T-cell (primary cell): ENCODE data around the gene USP26. TPM values are rescaled to one million over a fixed set of nuclear protein-coding genes. Genes with fewer than 3 reads are reported as not detected.

ENCODE experiments used
- ATAC-seq, 4 experiments: fragments of 200-7000 bp in 3 of 4; fragments of 150-1000 bp in 1 of 4; cut with Tn5 transposase; replicated peaks in 1 of 4; 1 replicate in 3 of 4; 2 replicates in 1 of 4; pipeline ENCODE4 v1.10.0; 2021; ENCODE audit warnings: moderate library complexity in 3 of 4, mild to moderate bottlenecking in 2 of 4, moderate number of reproducible peaks in 1 of 4
- CTCF ChIA-PET, 2 donors: fragments of 300-600 bp; sonication (Branson Sonifier 250); formaldehyde crosslinking; loops; one replicate each; lab custom pipeline; 2022; ENCODE audit warnings: antibody characterized with exemption in 2 of 2; lab: Charles Lee
- POLR2A ChIA-PET, 2 donors: fragments of 300-600 bp; sonication (Branson Sonifier 250); formaldehyde crosslinking; loops; one replicate each; lab custom pipeline; 2022; ENCODE audit warnings: antibody characterized with exemption in 2 of 2; lab: Charles Lee
- DNase-seq, 35 experiments: peaks; one replicate each; pipeline versions ENCODE4 v3.0.0 to v3.0.0-alpha.2; 2013 to 2023
- H3K27ac ChIP-seq: one replicate; pipeline ENCODE4 v1.5.1; 2013; ENCODE audit warnings: low read length
- H3K27me3 ChIP-seq, 2 experiments: replicated peaks in 1 of 2; 1 replicate in 1 of 2; 2 replicates in 1 of 2; pipeline versions ENCODE4 v1.6.1 to v1.7.0; 2013; ENCODE audit warnings: low read length in 1 of 2, mixed read lengths in 1 of 2; ENCODE audit not compliant: control insufficient read depth in 2 of 2, insufficient read depth in 2 of 2; ENCODE audit errors: extremely low read depth in 1 of 2
- H3K36me3 ChIP-seq, 2 donors: 1 replicate in 1 of 2; 2 replicates in 1 of 2; pipeline versions ENCODE4 v1.6.1 to v1.7.0; 2013; ENCODE audit warnings: low read length in 1 of 2; ENCODE audit not compliant: control insufficient read depth in 2 of 2, insufficient read depth in 1 of 2; ENCODE audit errors: extremely low read depth in 1 of 2
- H3K4me1 ChIP-seq, 2 experiments: 1 replicate in 1 of 2; 2 replicates in 1 of 2; pipeline versions ENCODE4 v1.6.1 to v1.7.0; 2013; ENCODE audit warnings: low read length in 2 of 2, mixed read lengths in 1 of 2; ENCODE audit not compliant: insufficient read depth in 2 of 2, control insufficient read depth in 1 of 2; ENCODE audit errors: extremely low read depth in 1 of 2
- H3K4me3 ChIP-seq, 2 donors: 1 replicate in 1 of 2; 2 replicates in 1 of 2; pipeline versions ENCODE4 v1.5.1 to v1.7.0; 2013; ENCODE audit warnings: mild to moderate bottlenecking in 2 of 2, low read length in 1 of 2, moderate library complexity in 1 of 2; ENCODE audit not compliant: control insufficient read depth in 1 of 2; ENCODE audit errors: extremely low read depth in 1 of 2
- H3K9me3 ChIP-seq: 2 replicates; pipeline ENCODE4 v1.7.0; 2013
- H3K27ac Mint-ChIP-seq, 2 donors: one replicate each; pipeline ENCODE4 v1.8.0; 2020 to 2021; ENCODE audit warnings: mild to moderate bottlenecking in 2 of 2, mixed read lengths in 2 of 2
- H3K27me3 Mint-ChIP-seq, 2 donors: one replicate each; pipeline ENCODE4 v1.8.0; 2021 to 2022; ENCODE audit warnings: mixed read lengths in 2 of 2
- H3K36me3 Mint-ChIP-seq: one replicate; pipeline ENCODE4 v1.8.0; 2021; ENCODE audit warnings: mixed read lengths
- H3K4me1 Mint-ChIP-seq, 3 donors: one replicate each; pipeline ENCODE4 v1.8.0; 2020 to 2022; ENCODE audit warnings: mixed read lengths in 3 of 3, mild to moderate bottlenecking in 1 of 3
- H3K4me3 Mint-ChIP-seq, 3 donors: one replicate each; pipeline ENCODE4 v1.8.0; 2020 to 2022; ENCODE audit warnings: mild to moderate bottlenecking in 3 of 3, mixed read lengths in 3 of 3, moderate library complexity in 3 of 3
- H3K9me3 Mint-ChIP-seq, 3 donors: one replicate each; pipeline ENCODE4 v1.8.0; 2020 to 2022; ENCODE audit warnings: mixed read lengths in 3 of 3
- WGBS: methylation state at CpG from one replicate; pipeline ENCODE4 v1.1.5; 2013; ENCODE audit warnings: missing lambda C conversion rate; ENCODE audit not compliant: insufficient coverage; 5-methylcytosine and 5-hydroxymethylcytosine counted together
- total RNA-seq, 35 experiments: library from RNA in 6 of 35; stranded (reverse) in 6 of 35; fragments of 120-200 nt in 1 of 35; gene quantifications; one replicate each; pipeline versions ENCODE4 v1.2.1 to v1.2.4 and lab custom pipeline; 2013 to 2026

USP26 gene
- total RNA-seq, 5 donors from 2014 or later (not counting 1 experiment from before 2014, with no cell fraction given), result not detected

- Histone ChIP-seq H3K4me3 (no peak overlapping the region), H3K36me3 (no peaks in the 10 kb centered on the region), H3K9me3 (no peaks in the 10 kb centered on the region), H3K27me3 (peaks cover 0 to 2% of the 10 kb centered on the region in 2 experiments), H3K27ac (no peak overlapping the region), H3K4me1 (no peaks in the 10 kb centered on the region)
- DNase-seq (no peak), ATAC-seq (no peak)
- Mint-ChIP-seq H3K27ac (no peak overlapping the region), H3K4me3 (no peak overlapping the region), H3K36me3 (no peaks in the 10 kb centered on the region), H3K27me3 (peaks cover 0 to 31% of the 10 kb centered on the region in 2 donors), H3K9me3 (no peaks in the 10 kb centered on the region), H3K4me1 (no peaks in the 10 kb centered on the region)
- whole genome bisulfite sequencing, result 40% methylated on average over 1 of the region's 2 CpGs
- ChIA-PET POLR2A (no interaction called here), CTCF (interaction anchor here in 1 of 2 donors (0.7 kb wide), 1 partner anchor 1548 kb away, joined by 4 read pairs; no protein-coding TSS in a partner anchor)
Measured at GRCh38 chrX:133005042-133005441, 91.9 kb downstream of the USP26 start.

DNA sequence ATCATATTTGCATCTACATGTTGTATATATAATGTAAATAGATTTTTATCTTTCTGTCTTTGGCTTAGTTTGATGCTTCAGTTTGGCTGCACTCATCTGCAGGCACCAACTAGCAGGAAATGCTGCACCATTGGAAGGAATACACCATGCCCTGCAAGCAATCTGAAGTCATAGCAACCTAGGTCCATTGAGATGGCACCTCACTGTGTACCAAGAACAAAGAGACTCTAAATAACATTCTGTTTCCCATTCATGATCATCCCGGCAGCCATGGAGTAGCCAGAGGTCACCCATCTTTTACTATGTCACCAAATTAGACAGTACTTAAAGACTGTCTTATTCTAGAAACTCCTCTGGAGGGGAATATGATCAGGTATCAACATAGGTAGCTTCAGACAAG is 97.7 kb downstream of the USP26 start:
- no peak overlapping the region for H3K27ac ChIP-seq
- WGBS, result no CpG with 5 or more reads among the region's 1 CpG
- no peak overlapping the region for H3K4me3 ChIP-seq
- ATAC-seq, result no peak
- H3K36me3 ChIP-seq, result no peaks in the 10 kb centered on the region
- ChIA-PET CTCF (no interaction called here), POLR2A (no interaction called here)
- Mint-ChIP-seq H3K27me3 (peaks cover 0 to 25% of the 10 kb centered on the region in 2 donors), H3K4me1 (no peaks in the 10 kb centered on the region), H3K36me3 (no peaks in the 10 kb centered on the region), H3K4me3 (no peak overlapping the region), H3K9me3 (no peaks in the 10 kb centered on the region), H3K27ac (no peak overlapping the region)
- peaks cover 0 to 2% of the 10 kb centered on the region in 2 experiments for H3K27me3 ChIP-seq
- no peak for DNase-seq
- no peaks in the 10 kb centered on the region for H3K9me3 ChIP-seq
- H3K4me1 ChIP-seq, result no peaks in the 10 kb centered on the region

GRCh38 chrX:132990835-132991234 is 106.1 kb downstream of the USP26 start:
- H3K4me3 Mint-ChIP-seq, result no peak overlapping the region
- H3K27me3 ChIP-seq, result no peaks in the 10 kb centered on the region
- DNase-seq, result no peak
- no peak for ATAC-seq
- no peak overlapping the region for H3K4me3 ChIP-seq
- no peaks in the 10 kb centered on the region for H3K9me3 Mint-ChIP-seq
- no peaks in the 10 kb centered on the region for H3K4me1 ChIP-seq
- H3K9me3 ChIP-seq, result no peaks in the 10 kb centered on the region
- no CpG with 5 or more reads among the region's 2 CpGs for WGBS
- H3K27ac Mint-ChIP-seq, result no peak overlapping the region
- no peaks in the 10 kb centered on the region for H3K4me1 Mint-ChIP-seq
- ChIA-PET POLR2A (no interaction called here), CTCF (no interaction called here)
- no peaks in the 10 kb centered on the region for H3K36me3 ChIP-seq
- peaks cover 0 to 31% of the 10 kb centered on the region in 2 donors for H3K27me3 Mint-ChIP-seq
- no peaks in the 10 kb centered on the region for H3K36me3 Mint-ChIP-seq
- no peak overlapping the region for H3K27ac ChIP-seq

DNA sequence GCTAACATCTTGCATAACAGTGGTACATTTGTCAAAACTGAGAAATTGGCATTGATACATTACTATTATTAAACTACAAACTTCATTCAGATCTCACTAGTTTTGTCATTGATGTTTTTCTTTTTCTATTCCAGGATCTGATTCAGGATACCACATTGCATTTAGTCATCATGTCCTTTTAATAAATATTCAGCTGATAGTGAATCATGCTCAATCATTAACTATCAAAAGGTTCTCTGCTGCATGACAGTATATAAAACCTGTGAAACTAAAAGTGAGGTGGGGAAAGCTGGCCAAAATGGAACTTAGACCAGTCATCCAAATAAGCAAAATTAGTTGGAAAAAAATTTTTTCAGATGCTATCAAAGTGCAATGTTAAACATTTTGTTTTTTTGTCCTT is 110.4 kb downstream of the USP26 start:
- no peak overlapping the region for H3K4me3 ChIP-seq
- H3K4me1 ChIP-seq, result no peaks in the 10 kb centered on the region
- no peaks in the 10 kb centered on the region for H3K4me1 Mint-ChIP-seq
- no peaks in the 10 kb centered on the region for H3K27me3 ChIP-seq
- H3K27ac ChIP-seq, result no peak overlapping the region
- ChIA-PET CTCF (no interaction called here), POLR2A (no interaction called here)
- H3K9me3 ChIP-seq, result no peaks in the 10 kb centered on the region
- DNase-seq (no peak), ATAC-seq (no peak)
- H3K27ac Mint-ChIP-seq, result no peak overlapping the region
- no peaks in the 10 kb centered on the region for H3K36me3 Mint-ChIP-seq
- H3K36me3 ChIP-seq, result no peaks in the 10 kb centered on the region
- peaks cover 0 to 31% of the 10 kb centered on the region in 2 donors for H3K27me3 Mint-ChIP-seq
- H3K4me3 Mint-ChIP-seq, result no peak overlapping the region
- H3K9me3 Mint-ChIP-seq, result no peaks in the 10 kb centered on the region

DNA sequence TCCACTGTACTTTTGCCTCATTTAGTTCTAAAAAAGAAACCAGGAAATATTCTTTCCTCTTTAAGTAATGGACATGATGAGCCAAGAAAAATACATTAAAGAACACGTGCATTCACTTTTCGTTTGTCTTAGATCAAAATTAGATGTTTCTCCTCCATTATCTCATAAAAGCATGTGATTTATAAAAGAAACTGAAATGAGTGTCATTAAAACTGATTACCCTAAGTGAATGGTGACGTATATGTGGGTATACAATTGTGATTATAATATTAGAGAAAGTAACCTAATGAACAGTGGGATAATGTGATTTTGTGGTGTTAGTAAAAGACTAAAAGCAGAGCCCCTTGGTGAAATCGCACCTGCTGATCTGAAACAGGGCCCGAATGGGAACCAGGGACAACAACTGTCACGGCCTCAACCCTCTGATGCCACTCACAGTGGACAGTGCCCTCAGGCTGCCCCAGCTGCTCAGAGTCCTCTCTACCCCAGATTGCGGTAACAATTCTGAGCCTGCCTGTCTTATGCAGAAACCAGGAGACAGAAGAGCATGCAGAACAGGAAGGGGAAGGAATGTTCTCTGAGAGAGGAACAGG is 112.8 kb downstream of the USP26 start:
- ATAC-seq (no peak), DNase-seq (no peak)
- Mint-ChIP-seq H3K9me3 (no peaks in the 10 kb centered on the region), H3K4me1 (no peaks in the 10 kb centered on the region), H3K4me3 (no peak overlapping the region), H3K36me3 (no peaks in the 10 kb centered on the region), H3K27ac (no peak overlapping the region), H3K27me3 (peaks cover 0 to 26% of the 10 kb centered on the region in 2 donors)
- no peaks in the 10 kb centered on the region for H3K36me3 ChIP-seq
- WGBS, result no CpG with 5 or more reads among the region's 7 CpGs
- no peak overlapping the region for H3K27ac ChIP-seq
- no peaks in the 10 kb centered on the region for H3K9me3 ChIP-seq
- no peaks in the 10 kb centered on the region for H3K27me3 ChIP-seq
- ChIA-PET POLR2A (no interaction called here), CTCF (interaction anchor here in 1 of 2 donors (0.6 kb wide), 1 partner anchor 11 kb away, joined by 3 read pairs; no protein-coding TSS in a partner anchor)
- H3K4me3 ChIP-seq, result no peak overlapping the region
- no peaks in the 10 kb centered on the region for H3K4me1 ChIP-seq

GRCh38 chrX:132983496-132983895 is 113.4 kb downstream of the USP26 start:
- Histone ChIP-seq H3K27ac (no peak overlapping the region), H3K4me3 (no peak overlapping the region), H3K9me3 (no peaks in the 10 kb centered on the region), H3K36me3 (no peaks in the 10 kb centered on the region), H3K4me1 (no peaks in the 10 kb centered on the region), H3K27me3 (no peaks in the 10 kb centered on the region)
- Mint-ChIP-seq H3K9me3 (no peaks in the 10 kb centered on the region), H3K27me3 (peaks cover 0 to 28% of the 10 kb centered on the region in 2 donors), H3K4me3 (no peak overlapping the region), H3K4me1 (no peaks in the 10 kb centered on the region), H3K27ac (no peak overlapping the region), H3K36me3 (no peaks in the 10 kb centered on the region)
- CTCF ChIA-PET, result interaction anchor here in 1 of 2 donors (0.6 kb wide), 1 partner anchor 10 kb away, joined by 3 read pairs; no protein-coding TSS in a partner anchor
- no peak for ATAC-seq
- no peak for DNase-seq
- POLR2A ChIA-PET, result no interaction called here
- no CpG with 5 or more reads among the region's 2 CpGs for WGBS
